Motor neuron (in vitro differentiated cells): ENCODE results near the gene MRPL53. TPM values are rescaled to one million over a fixed set of nuclear protein-coding genes. Genes with fewer than 3 reads are reported as not detected.

ENCODE experiments used
- total RNA-seq, 8 experiments: library from RNA; unstranded; fragments of 300-600 nt; gene quantifications; 2 replicates each; pipeline versions ENCODE4 v1.2.3 to v1.2.4, GENCODE V29; 2022

MRPL53 gene
- total RNA-seq, 8 experiments from 2014 or later, result 51.1 to 83.5 (median 68.3) TPM

Other genes starting within 250 kb of the MRPL53 start
- 1 to 10 TPM in 7 of 8 experiments, under 1 TPM in 1; 0.25 to 5.9 (median 2.8) TPM for gene SLC4A5, start 129.3 kb downstream of the MRPL53 start, total RNA-seq
- 100 to 1,000 TPM in 7 of 8 experiments, 10 to 100 TPM in 1; 92.7 to 205 (median 134) TPM for gene DCTN1, start 92.4 kb downstream of the MRPL53 start, total RNA-seq
- gene C2orf81, start 51.1 kb downstream of the MRPL53 start, total RNA-seq, result 1 to 10 TPM; 1.6 to 5.8 (median 2.7) TPM
- 10 to 100 TPM; 15.1 to 63.7 (median 49.5) TPM for gene WDR54, start 51.0 kb downstream of the MRPL53 start, total RNA-seq
- gene RTKN, start 30.7 kb downstream of the MRPL53 start, total RNA-seq, result 10 to 100 TPM in 4 of 8 experiments, 1 to 10 TPM in 4; 1.4 to 33.2 (median 9.7) TPM
- gene INO80B, start 17.6 kb downstream of the MRPL53 start, total RNA-seq, result 10 to 100 TPM; 17.6 to 51.4 (median 22.9) TPM
- 100 to 1,000 TPM in 4 of 8 experiments, 10 to 100 TPM in 4; 55.2 to 117 (median 99.8) TPM for gene WBP1, start 14.2 kb downstream of the MRPL53 start, total RNA-seq
- 10 to 100 TPM; 30.8 to 47.6 (median 37.9) TPM for gene MOGS, start 7.3 kb downstream of the MRPL53 start, total RNA-seq
- 10 to 100 TPM in 6 of 8 experiments, 1 to 10 TPM in 2; 8.0 to 32.3 (median 12.8) TPM for gene CCDC142, start 10.3 kb upstream of the MRPL53 start, total RNA-seq
- gene TTC31, start 10.4 kb upstream of the MRPL53 start, total RNA-seq, result 10 to 100 TPM in 5 of 8 experiments, 1 to 10 TPM in 3; 4.0 to 23.5 (median 10.2) TPM
- gene LBX2, start 26.9 kb upstream of the MRPL53 start, total RNA-seq, result 1 to 10 TPM in 6 of 8 experiments, under 1 TPM in 2; 0.36 to 7.7 (median 1.4) TPM
- 10 to 100 TPM; 14.9 to 28.2 (median 18.4) TPM for gene PCGF1, start 35.0 kb upstream of the MRPL53 start, total RNA-seq
- gene TLX2, start 41.8 kb upstream of the MRPL53 start, total RNA-seq, result 1 to 10 TPM in 2 of 8 experiments, under 1 TPM in 5, not detected in 1; 0.05 to 1.5 (median 0.73) TPM
- gene DQX1, start 53.6 kb upstream of the MRPL53 start, total RNA-seq, result 1 to 10 TPM in 1 of 8 experiments, under 1 TPM in 6, not detected in 1; 0.11 to 1.0 (median 0.31) TPM
- 100 to 1,000 TPM in 3 of 8 experiments, 10 to 100 TPM in 5; 43.1 to 121 (median 74.7) TPM for gene AUP1, start 57.0 kb upstream of the MRPL53 start, total RNA-seq
- 10 to 100 TPM; 30.9 to 49.4 (median 39.3) TPM for gene HTRA2, start 57.3 kb upstream of the MRPL53 start, total RNA-seq
- 10 to 100 TPM in 2 of 8 experiments, 1 to 10 TPM in 4, under 1 TPM in 2; 0.54 to 29.3 (median 9.1) TPM for gene LOXL3, start 81.3 kb upstream of the MRPL53 start, total RNA-seq
- 10 to 100 TPM in 1 of 8 experiments, 1 to 10 TPM in 7; 1.6 to 23.0 (median 6.3) TPM for gene DOK1, start 82.0 kb upstream of the MRPL53 start, total RNA-seq
- under 1 TPM in 5 of 8 experiments, not detected in 3; 0.08 to 0.50 (median 0.22) TPM for gene M1AP, start 175.7 kb upstream of the MRPL53 start, total RNA-seq
- 10 to 100 TPM in 4 of 8 experiments, 1 to 10 TPM in 1, under 1 TPM in 3; 0.31 to 21.4 (median 10.4) TPM for gene SEMA4F, start 181.6 kb upstream of the MRPL53 start, total RNA-seq